HEK293 (cell line): Measurements from ENCODE around the gene XDH.

Experiments used
- CTCF ChIP-seq: fragments of 450-650 bp; formaldehyde crosslinking; IDR thresholded peaks from 2 replicates; pipeline ENCODE4 v1.5.1; 2016; ENCODE audit warnings: missing biosample characterization, missing genetic modification characterization
- PRDM10 ChIP-seq: fragments of 450-650 bp; formaldehyde crosslinking; IDR thresholded peaks from 2 replicates; pipeline ENCODE4 v1.5.1; 2016; ENCODE audit warnings: missing biosample characterization, missing genetic modification characterization

DNA sequence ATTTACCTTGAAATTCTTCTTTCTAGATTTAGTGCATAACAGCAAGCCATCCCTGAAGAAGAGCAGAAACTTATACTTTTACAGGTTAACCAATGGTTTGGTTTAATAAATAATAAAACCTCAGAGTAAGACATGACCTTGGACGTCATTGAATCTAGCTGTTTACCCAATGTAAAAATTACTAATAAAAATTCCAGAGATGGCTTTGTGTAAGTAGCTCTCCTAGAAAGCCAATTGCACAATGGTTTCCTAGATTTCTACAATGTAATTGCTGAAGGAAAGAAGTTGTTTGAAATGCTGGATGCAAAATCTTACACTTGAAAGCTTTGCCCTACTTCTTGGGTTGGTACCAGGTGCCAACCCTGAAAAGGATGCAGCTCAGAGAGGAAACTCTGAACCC, 1.5 kb downstream of the XDH start:
- TF ChIP-seq PRDM10 (tag by site-specific recombination), result no peak
- TF ChIP-seq CTCF (tag by site-specific recombination), result no peak
